ENCODE data around the gene ZCCHC24.

DNA sequence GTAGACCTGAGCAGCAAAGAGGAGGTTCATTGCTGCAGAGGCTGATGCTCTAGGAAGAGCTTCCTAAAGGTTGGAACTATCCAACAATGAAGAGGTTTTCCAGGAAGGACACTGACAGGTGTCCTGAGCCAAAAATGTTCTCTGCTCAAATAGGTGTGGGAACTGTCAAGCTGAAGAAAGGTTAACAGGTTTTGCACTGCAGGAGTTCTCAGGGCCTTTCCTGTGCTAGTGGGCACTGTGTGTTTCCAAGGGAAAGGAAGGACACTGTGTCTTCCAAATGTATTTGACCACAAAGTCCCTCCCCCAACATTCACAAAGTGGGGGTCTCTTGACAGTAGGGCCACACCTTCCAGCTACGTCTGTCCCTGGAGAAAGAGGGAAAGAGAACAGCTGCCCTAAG is 4.0 kb downstream of the ZCCHC24 start:
- TF ChIP-seq POLR2A (IDR thresholded peaks at IDR 0.05) (no peak), POLR2AphosphoS5 (IDR thresholded peaks at IDR 0.05) (no peak), EP300 (IDR thresholded peaks at IDR 0.05) (no peak)
- TF ChIP-seq, protein P1, sequence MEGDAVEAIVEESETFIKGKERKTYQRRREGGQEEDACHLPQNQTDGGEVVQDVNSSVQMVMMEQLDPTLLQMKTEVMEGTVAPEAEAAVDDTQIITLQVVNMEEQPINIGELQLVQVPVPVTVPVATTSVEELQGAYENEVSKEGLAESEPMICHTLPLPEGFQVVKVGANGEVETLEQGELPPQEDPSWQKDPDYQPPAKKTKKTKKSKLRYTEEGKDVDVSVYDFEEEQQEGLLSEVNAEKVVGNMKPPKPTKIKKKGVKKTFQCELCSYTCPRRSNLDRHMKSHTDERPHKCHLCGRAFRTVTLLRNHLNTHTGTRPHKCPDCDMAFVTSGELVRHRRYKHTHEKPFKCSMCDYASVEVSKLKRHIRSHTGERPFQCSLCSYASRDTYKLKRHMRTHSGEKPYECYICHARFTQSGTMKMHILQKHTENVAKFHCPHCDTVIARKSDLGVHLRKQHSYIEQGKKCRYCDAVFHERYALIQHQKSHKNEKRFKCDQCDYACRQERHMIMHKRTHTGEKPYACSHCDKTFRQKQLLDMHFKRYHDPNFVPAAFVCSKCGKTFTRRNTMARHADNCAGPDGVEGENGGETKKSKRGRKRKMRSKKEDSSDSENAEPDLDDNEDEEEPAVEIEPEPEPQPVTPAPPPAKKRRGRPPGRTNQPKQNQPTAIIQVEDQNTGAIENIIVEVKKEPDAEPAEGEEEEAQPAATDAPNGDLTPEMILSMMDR (IDR thresholded peaks at IDR 0.05): no peak

All from stomach (tissue), 4 donors.